ENCODE measurements around the gene PRKG1.
"Not testable (repeated sequence)": the region's sequence is repeated elsewhere in the genome, so short reads cannot be mapped to it uniquely, and the experiment has no call there.

PRKG1 gene

GRCh38 chr10:52229291-52229931 is 1155.1 kb downstream of the PRKG1 start:
- no peak overlapping the region for H3K27ac ChIP-seq (ENCODE audit: low read length)
- H3K36me3 ChIP-seq (ENCODE audit: insufficient read depth, low read length), result no peaks in the 10 kb centered on the region
- H3K9me3 ChIP-seq (ENCODE audit: insufficient read depth, low read length, severe bottlenecking), result no peaks in the 10 kb centered on the region
- no peaks in the 10 kb centered on the region for H3K4me1 ChIP-seq (ENCODE audit: insufficient read depth, low read length)
- H3K27me3 ChIP-seq (ENCODE audit: insufficient read depth, low read length, poor library complexity), result no peaks in the 10 kb centered on the region
- TF ChIP-seq CTCF (IDR thresholded peaks at IDR 0.05; ENCODE audit: borderline replicate concordance, extremely low read depth, low read length, poor library complexity, severe bottlenecking) (no peak), EZH2 (IDR thresholded peaks at IDR 0.05; ENCODE audit: borderline replicate concordance, low read depth, low read length, severe bottlenecking) (no peak)
- H2AFZ ChIP-seq (ENCODE audit: low read depth, low read length), result no peak overlapping the region
- no peak for ATAC-seq (ENCODE audit: insufficient read depth, low read depth)
- DNase-seq, result no peak
- no peak overlapping the region for H3K4me3 ChIP-seq (ENCODE audit: low read depth in 1 of 2, low read length in 2 of 2)
- H3K79me2 ChIP-seq (ENCODE audit: insufficient read depth, low read length), result no peaks in the 10 kb centered on the region
- no peaks in the 10 kb centered on the region for H4K20me1 ChIP-seq (ENCODE audit: insufficient read depth, low read length)
- H3K4me2 ChIP-seq (ENCODE audit: insufficient read depth, low read length), result no peak overlapping the region
- H3K9ac ChIP-seq (ENCODE audit: low read depth, low read length), result no peak overlapping the region

GRCh38 chr10:52232561-52233350 is 1158.5 kb downstream of the PRKG1 start:
- ATAC-seq (ENCODE audit: insufficient read depth, low read depth), result no peak
- no peak overlapping the region for H3K4me2 ChIP-seq (ENCODE audit: insufficient read depth, low read length)

GRCh38 chr10:52233351-52233991 is 1159.2 kb downstream of the PRKG1 start:
- not testable (repeated sequence) for H3K4me1 ChIP-seq (ENCODE audit: insufficient read depth, low read length); H3K9me3 ChIP-seq (ENCODE audit: insufficient read depth, low read length, severe bottlenecking); H3K9ac ChIP-seq (ENCODE audit: low read depth, low read length); DNase-seq; H2AFZ ChIP-seq (ENCODE audit: low read depth, low read length); H4K20me1 ChIP-seq (ENCODE audit: insufficient read depth, low read length); H3K4me3 ChIP-seq (ENCODE audit: low read depth in 1 of 2, low read length in 2 of 2); H3K79me2 ChIP-seq (ENCODE audit: insufficient read depth, low read length); H3K36me3 ChIP-seq (ENCODE audit: insufficient read depth, low read length); H3K4me2 ChIP-seq (ENCODE audit: insufficient read depth, low read length); H3K27ac ChIP-seq (ENCODE audit: low read length); H3K27me3 ChIP-seq (ENCODE audit: insufficient read depth, low read length, poor library complexity); ATAC-seq (ENCODE audit: insufficient read depth, low read depth)

More at GRCh38 chr10:52232561-52233350, 1158.5 kb downstream of the PRKG1 start:
- no peak overlapping the region for H3K9ac ChIP-seq (ENCODE audit: low read depth, low read length)
- H3K27me3 ChIP-seq (ENCODE audit: insufficient read depth, low read length, poor library complexity), result no peaks in the 10 kb centered on the region
- DNase-seq, result no peak
- H3K36me3 ChIP-seq (ENCODE audit: insufficient read depth, low read length), result no peaks in the 10 kb centered on the region
- no peak for TF ChIP-seq CTCF (IDR thresholded peaks at IDR 0.05; ENCODE audit: borderline replicate concordance, extremely low read depth, low read length, poor library complexity, severe bottlenecking)
- TF ChIP-seq EZH2 (IDR thresholded peaks at IDR 0.05; ENCODE audit: borderline replicate concordance, low read depth, low read length, severe bottlenecking), result no peak
- no peak overlapping the region for H2AFZ ChIP-seq (ENCODE audit: low read depth, low read length)
- H3K4me1 ChIP-seq (ENCODE audit: insufficient read depth, low read length), result no peaks in the 10 kb centered on the region
- no peaks in the 10 kb centered on the region for H3K79me2 ChIP-seq (ENCODE audit: insufficient read depth, low read length)
- no peaks in the 10 kb centered on the region for H4K20me1 ChIP-seq (ENCODE audit: insufficient read depth, low read length)
- no peaks in the 10 kb centered on the region for H3K9me3 ChIP-seq (ENCODE audit: insufficient read depth, low read length, severe bottlenecking)
- H3K4me3 ChIP-seq (ENCODE audit: low read depth in 1 of 2, low read length in 2 of 2), result no peak overlapping the region
- H3K27ac ChIP-seq (ENCODE audit: low read length), result no peak overlapping the region

GRCh38 chr10:52239771-52240170 is 1165.5 kb downstream of the PRKG1 start:
- Histone ChIP-seq H3K9ac (ENCODE audit: low read depth, low read length) (no peak overlapping the region), H3K4me2 (ENCODE audit: insufficient read depth, low read length) (no peak overlapping the region), H3K4me1 (ENCODE audit: insufficient read depth, low read length) (no peaks in the 10 kb centered on the region), H3K79me2 (ENCODE audit: insufficient read depth, low read length) (no peaks in the 10 kb centered on the region), H3K4me3 (ENCODE audit: low read depth in 1 of 2, low read length in 2 of 2) (no peak overlapping the region), H3K36me3 (ENCODE audit: insufficient read depth, low read length) (no peaks in the 10 kb centered on the region), H2AFZ (ENCODE audit: low read depth, low read length) (no peak overlapping the region), H4K20me1 (ENCODE audit: insufficient read depth, low read length) (no peaks in the 10 kb centered on the region), H3K9me3 (ENCODE audit: insufficient read depth, low read length, severe bottlenecking) (no peaks in the 10 kb centered on the region), H3K27me3 (ENCODE audit: insufficient read depth, low read length, poor library complexity) (no peaks in the 10 kb centered on the region), H3K27ac (ENCODE audit: low read length) (no peak overlapping the region)
- ATAC-seq (ENCODE audit: insufficient read depth, low read depth) (no peak), DNase-seq (no peak)
- no peak for TF ChIP-seq CTCF (IDR thresholded peaks at IDR 0.05; ENCODE audit: borderline replicate concordance, extremely low read depth, low read length, poor library complexity, severe bottlenecking)
- TF ChIP-seq EZH2 (IDR thresholded peaks at IDR 0.05; ENCODE audit: borderline replicate concordance, low read depth, low read length, severe bottlenecking), result no peak
